Measurements from ENCODE around the gene RDH12.

The RDH12 gene

GRCh38 chr14:67748312-67748711 lies 46.6 kb downstream of the RDH12 start:
- DNase-seq (ENCODE audit: low read depth in 2 of 2), result no peak

DNA sequence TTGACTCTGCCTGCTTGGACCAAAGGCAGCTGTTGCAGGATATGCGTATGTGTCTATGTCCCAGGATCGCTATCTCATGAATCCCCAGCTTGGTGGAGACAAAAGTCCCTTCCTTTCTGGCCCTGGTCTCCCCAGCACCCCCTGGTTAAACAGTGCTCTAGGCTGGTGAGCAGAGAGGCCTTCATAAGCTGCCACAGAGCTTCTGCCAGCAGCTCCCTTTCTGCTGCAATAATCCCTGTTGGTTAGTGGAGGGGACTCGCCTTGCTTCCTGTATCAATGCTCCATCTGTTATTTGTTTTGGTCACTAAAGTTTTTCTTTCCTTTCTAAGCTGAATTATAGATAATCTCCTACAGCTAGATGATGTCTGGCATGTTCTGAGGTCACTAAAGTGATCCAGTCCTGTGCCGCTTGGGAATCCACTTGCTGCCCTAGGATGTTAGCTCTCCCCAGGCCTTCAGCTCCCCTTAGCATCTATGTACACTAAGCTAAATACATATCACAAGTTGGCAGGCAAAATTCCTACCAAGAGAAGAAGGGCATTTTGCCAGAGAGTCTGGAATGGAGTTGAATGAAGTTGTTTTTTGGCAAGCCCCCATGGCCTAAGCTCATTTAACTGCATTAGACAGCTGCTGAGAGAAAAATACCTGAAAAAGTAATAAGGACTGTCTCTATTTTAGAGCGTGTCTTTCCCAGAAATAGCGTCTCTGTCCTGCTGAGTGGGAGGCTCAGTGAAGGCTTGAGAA lies 47.8 kb downstream of the RDH12 start:
- DNase-seq (ENCODE audit: low read depth in 2 of 2), result no peak

GRCh38 chr14:67756496-67756895 lies 54.8 kb downstream of the RDH12 start:
- no peak for DNase-seq (ENCODE audit: low read depth in 2 of 2)

DNA sequence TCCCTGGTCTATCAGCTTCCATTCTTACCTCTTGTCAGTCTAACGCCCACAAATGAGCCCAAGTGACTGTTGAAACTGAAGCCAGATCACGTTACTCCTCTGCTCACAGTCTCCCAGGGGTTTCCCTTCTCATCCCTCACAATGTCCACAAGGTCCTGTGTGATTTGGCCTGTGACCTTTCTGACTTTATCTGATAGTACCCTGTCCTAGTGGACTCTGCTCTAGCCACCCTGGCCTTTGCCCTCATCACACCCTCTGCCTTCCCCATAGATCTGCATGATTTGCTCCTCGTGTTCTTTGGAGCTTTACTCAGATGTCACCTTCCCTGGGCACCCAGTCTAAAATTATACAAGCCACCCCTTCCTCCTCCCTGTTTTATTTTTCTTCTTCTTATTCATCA lies 55.5 kb downstream of the RDH12 start:
- DNase-seq (ENCODE audit: low read depth in 2 of 2), result no peak

DNA sequence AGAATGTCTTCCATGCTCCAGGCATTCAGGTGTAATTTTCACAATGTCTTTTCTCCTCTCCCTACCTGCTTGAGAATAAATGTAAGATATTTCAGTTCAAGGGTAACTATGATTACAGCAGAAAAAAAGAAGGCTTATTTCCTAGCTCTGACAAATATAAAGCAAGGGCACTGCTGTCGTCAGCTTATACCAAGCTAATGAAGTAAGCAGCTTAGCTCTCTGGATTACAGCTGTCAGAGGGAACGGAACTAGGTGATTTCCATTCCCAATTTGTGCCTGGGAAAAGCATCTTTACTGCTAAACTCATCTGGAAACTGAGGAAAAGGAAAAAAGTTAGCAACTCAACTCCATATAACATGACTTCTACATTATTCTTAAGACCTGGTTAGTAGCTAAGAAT lies 58.2 kb downstream of the RDH12 start:
- no peak for DNase-seq (ENCODE audit: low read depth in 2 of 2)

GRCh38 chr14:67762051-67762450 lies 60.4 kb downstream of the RDH12 start:
- no peak for DNase-seq (ENCODE audit: low read depth in 2 of 2)

DNA sequence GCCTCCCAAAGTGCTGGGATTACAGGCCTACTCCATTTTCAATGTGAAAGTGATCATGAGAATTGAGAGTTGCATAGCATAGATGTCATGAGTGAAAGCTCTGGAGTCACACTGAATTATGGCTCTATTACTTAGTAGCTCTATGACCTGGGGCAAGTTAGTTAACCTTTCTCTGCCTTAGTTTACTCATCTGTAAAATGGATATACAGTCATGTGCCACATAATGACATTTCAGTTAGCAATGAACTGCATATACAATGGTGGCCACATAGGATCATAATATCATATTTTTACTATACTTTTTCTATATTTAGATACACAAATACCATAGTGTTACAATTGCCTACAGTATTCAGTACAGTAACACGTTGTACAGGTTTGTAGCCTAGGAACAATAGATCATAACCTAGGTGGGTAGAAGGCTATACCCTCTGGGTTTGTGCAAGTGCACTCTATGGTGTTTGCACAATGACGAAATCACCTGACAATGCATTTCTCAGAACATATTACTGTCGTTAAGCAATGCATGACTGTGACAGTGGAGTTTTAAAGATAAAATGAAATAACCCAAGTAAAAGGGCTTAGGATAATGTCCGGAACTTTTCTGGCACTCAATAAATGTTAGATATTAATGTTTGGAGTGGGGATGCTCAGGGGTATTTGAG lies 61.6 kb downstream of the RDH12 start:
- no peak for DNase-seq (ENCODE audit: low read depth in 2 of 2)

- DNase-seq (ENCODE audit: low read depth in 2 of 2), result no peak
These were observed 62.8 kb downstream of the RDH12 start for GRCh38 chr14:67764496-67764895.

- no peak for DNase-seq (ENCODE audit: low read depth in 2 of 2)
These were observed 63.6 kb downstream of the RDH12 start for GRCh38 chr14:67765192-67765834.

DNA sequence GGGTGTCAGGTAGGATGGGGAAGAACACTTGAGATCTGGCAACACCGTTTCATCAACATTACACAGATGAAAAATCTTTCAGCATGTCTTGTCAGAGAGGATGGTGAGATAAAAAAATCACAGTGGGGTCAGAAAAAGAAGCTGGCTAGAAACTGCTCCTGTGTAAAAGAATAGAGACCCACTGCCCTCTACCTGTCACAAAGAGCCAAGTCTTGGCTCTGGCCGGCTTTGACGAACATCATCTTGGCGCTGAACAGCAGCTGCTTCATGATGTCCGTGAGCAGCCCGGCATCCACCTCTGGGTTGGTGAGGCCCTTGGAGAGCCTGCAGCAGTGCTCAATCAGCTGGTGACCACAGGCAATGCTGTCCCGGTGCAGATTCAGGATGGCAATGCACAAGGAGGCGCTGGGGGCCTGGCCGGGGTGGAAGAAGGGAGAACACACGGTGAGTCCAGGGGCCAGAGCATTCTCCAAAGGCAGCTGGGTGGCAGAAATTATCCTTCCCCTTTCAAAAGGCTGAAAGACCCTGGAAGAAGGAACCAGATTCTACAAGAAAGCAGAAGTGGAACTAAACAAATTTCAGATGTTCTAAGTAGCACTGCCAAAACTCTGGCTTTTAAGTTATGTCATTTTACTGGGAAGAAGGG lies 64.5 kb downstream of the RDH12 start:
- no peak for DNase-seq (ENCODE audit: low read depth in 2 of 2)

GRCh38 chr14:67768219-67768618 lies 66.5 kb downstream of the RDH12 start:
- no peak for DNase-seq (ENCODE audit: low read depth in 2 of 2)

DNA sequence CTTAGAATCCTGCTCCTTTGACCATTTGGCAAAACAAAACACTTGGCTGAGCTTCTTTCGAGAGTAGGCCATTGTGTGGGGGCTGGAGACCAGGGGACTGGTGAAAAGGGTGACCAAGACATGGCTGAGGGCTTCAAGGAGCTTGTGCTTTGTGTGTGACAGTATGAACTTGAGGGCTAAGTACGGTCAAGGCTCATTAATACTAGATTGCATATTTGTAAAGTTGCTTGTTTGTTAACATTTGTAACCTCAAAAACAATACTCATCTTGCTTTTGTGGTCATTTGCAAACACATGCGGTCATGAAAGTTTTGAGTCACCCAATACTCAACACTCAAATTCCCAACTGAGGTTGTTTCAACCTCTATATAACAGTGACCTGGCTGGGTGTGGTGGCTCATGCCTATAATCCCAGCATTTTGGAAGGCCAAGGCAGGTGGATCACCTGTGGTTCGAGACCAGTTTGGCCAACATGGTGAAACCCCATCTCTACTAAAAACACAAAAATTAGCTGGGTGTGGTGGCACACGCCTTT lies 72.2 kb downstream of the RDH12 start:
- no peak for DNase-seq (ENCODE audit: low read depth in 2 of 2)

GRCh38 chr14:67776653-67777322 lies 75.1 kb downstream of the RDH12 start:
- no peak for DNase-seq (ENCODE audit: low read depth in 2 of 2)

DNA sequence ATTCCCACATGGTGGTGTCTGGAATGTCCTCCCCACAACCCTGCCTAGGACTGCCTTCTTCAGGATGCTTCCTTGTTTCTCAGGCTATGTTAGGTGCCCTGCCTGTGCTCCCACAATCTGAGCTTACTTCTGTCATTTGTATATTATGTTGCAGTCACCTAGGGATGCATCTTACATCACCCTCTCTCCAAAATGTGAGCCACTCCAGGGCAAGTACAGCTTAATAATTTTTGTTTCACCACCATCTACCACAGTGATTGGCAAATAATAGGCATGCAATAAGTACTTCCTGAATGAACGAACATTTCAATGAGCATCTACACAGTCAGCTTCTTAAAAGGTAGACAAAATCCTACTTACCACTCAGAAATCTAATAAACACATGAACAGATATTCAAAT lies 77.1 kb downstream of the RDH12 start:
- no peak for DNase-seq (ENCODE audit: low read depth in 2 of 2)

GRCh38 chr14:67782090-67782489 lies 80.4 kb downstream of the RDH12 start:
- DNase-seq (ENCODE audit: low read depth in 2 of 2), result no peak

Measured in stimulated activated CD4-positive, alpha-beta T cell treated with anti-CD3 and anti-CD28 coated beads, Interleukin-12 subunit alpha, Interleukin-12 subunit beta, amount 100 ng/mL, for 24 hours (primary cell).